Measurements from ENCODE around the gene BEX2.
"Not testable (repeated sequence)": the region's sequence is repeated elsewhere in the genome, so short reads cannot be mapped to it uniquely, and the experiment has no call there.

The BEX2 gene

GRCh38 chrX:103310555-103311398, at the start of gene BEX2:
Gene BEX2, minus strand, starts transcription at chrX:103310990. Its CDS starts 1,014 bp downstream, at chrX:103309976.
- TF ChIP-seq CTCF (conservative IDR thresholded peaks at IDR 0.05; ENCODE audit: control insufficient read depth, insufficient read depth, low read depth, low read length) = no peak
- peak within 1 kb of the TSS; percentile 38 for H3K4me3 ChIP-seq (ENCODE audit: control insufficient read depth, low read depth, low read length)
- DNase-seq (ENCODE audit: low read depth) = peak; percentile 22

GRCh38 chrX:103360092-103360491, 49.3 kb upstream of the BEX2 start:
- no peak for DNase-seq (ENCODE audit: low read depth)
- no peak for TF ChIP-seq CTCF (conservative IDR thresholded peaks at IDR 0.05; ENCODE audit: control insufficient read depth, insufficient read depth, low read depth, low read length)
- H3K4me3 ChIP-seq (ENCODE audit: control insufficient read depth, low read depth, low read length) = no peak overlapping the region

DNA sequence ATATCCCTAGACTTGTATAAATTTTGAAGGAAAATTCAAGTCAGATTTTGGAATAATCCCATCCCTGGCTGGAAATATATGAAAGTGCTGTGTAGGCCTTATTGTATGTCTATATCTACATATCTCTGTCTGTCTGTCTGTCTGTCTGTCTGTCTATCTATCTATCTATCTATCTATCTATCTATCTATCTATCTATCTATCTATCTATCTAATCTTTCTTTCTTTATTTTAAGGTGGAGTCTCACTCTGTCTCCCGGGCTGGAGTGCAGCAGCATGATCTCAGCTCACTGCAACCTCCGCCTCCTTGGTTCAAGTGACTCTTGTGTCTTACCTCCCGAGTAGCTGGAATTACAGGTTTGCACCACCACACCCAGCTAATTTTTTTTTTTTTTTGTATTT, 48.8 kb upstream of the BEX2 start:
- not testable (repeated sequence) for H3K4me3 ChIP-seq (ENCODE audit: control insufficient read depth, low read depth, low read length); DNase-seq (ENCODE audit: low read depth)

DNA sequence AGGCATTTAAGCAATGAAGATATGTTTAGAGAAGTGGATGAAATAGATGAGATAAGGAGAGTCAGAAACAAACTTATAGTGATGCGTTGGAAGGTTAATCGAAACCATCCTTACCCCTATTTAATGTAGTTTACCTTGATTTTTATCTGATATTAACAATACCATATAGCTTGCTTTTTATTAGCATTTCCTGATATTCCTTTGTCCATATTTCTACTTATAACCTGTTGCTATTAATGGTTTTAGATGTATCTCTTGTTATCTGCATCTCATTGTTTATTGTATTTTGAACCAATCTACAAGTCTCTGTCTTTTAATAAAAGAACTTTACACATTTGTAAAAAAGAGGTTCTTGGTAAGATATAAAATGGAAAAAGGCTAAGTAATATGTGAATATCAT, 47.1 kb upstream of the BEX2 start:
- peak overlapping the region; percentile 80 for H3K4me3 ChIP-seq (ENCODE audit: control insufficient read depth, low read depth, low read length)

DNA sequence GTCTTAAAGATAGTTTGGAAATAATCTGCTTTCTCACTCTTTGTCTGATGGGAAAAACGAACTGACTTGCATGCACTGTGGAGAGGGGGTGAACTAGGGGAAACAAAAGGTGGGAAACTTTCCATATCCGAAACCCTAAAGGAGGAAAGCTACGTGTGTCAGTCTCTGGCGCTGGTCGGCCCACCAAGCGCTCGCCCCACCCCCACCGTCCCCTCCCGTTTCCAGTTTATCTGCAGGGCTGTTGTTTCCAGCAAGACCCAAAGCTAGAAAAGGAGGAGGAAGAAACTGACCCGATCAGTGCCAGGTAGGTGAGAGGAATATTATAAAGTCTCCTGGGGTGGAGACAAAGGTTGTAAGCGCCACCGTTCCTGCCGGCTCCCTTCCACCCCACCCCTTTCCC, 46.1 kb upstream of the BEX2 start:
- no peak for TF ChIP-seq CTCF (conservative IDR thresholded peaks at IDR 0.05; ENCODE audit: control insufficient read depth, insufficient read depth, low read depth, low read length)
- H3K4me3 ChIP-seq (ENCODE audit: control insufficient read depth, low read depth, low read length) = peak overlapping the region; percentile 80
- DNase-seq (ENCODE audit: low read depth) = no peak

More for the DNA sequence above, 47.1 kb upstream of the BEX2 start:
- no peak for TF ChIP-seq CTCF (conservative IDR thresholded peaks at IDR 0.05; ENCODE audit: control insufficient read depth, insufficient read depth, low read depth, low read length)
- no peak for DNase-seq (ENCODE audit: low read depth)

DNA sequence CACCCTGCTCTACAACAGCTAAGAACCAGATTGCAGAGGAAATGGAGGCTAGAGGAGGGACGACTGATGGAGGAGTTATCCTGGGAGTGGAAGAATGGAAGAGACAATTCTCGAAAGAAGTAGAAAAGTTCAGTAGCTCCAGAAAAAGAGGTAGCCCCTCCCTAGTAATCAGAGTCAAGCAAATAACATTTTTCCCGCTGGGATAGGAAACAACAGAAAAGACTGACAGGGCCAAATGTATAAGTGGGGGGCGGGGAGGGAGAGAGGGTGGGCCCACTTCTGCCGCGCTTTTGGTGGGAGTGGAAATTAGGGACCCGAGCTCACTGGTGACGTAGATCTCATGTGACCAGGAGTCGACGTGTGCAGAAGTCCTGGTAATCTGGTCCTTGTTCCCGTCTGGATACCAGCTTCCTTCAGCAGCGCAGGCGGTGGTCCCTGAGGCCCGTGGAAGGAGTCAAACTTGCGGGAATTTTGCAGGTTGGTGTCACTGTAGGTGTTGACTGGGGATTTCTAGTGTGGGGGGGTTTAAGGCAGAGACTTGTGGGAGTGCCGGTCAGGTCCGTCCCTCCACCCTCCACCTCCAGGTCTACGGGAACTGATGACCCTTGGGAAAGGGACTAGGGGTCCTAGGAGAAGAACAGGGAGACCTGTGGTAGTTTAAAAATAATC, 45.5 kb upstream of the BEX2 start, which contains the start of gene TCEAL9:
Gene TCEAL9 (plus strand): TSS at position 377 of the 669 bp plus-strand sequence. CDS start 1,179 bp downstream, outside the sequence.
- H3K4me3 ChIP-seq (ENCODE audit: control insufficient read depth, low read depth, low read length) = peak within 1 kb of the TSS; percentile 80
- peak; percentile 85 for DNase-seq (ENCODE audit: low read depth)
- no peak for TF ChIP-seq CTCF (conservative IDR thresholded peaks at IDR 0.05; ENCODE audit: control insufficient read depth, insufficient read depth, low read depth, low read length)
